Measurements from ENCODE around the gene MAP2K5.

DNA sequence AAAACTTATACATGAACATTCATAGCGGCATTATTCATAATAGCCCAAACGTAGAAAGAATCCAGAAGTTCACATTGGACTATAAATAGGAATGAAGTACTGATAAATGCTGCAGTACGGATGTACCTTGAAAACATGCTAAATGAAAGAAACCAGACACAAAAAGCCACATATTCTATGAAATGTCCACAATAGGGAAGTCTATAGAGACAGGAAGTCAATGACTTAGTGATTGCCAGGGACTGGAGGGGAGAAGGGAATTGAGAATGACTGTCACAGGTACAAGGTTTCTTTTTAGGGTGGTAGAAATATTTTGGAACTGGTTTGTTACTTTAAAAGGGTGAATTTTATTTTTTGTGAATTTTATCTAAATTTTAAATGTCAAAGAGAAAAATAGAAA, 211.4 kb downstream of the MAP2K5 start:
- TF ChIP-seq RAD21 (IDR thresholded peaks at IDR 0.05; ENCODE audit: low read depth) (no peak), EGR1 (IDR thresholded peaks at IDR 0.05) (no peak), YY1 (IDR thresholded peaks at IDR 0.05; ENCODE audit: low read depth) (no peak), CREB1 (IDR thresholded peaks at IDR 0.05; ENCODE audit: low read depth) (no peak), TAF1 (IDR thresholded peaks at IDR 0.05; ENCODE audit: low read depth) (no peak), EP300 (IDR thresholded peaks at IDR 0.05; ENCODE audit: borderline replicate concordance) (no peak)
- TF ChIP-seq, protein P1, sequence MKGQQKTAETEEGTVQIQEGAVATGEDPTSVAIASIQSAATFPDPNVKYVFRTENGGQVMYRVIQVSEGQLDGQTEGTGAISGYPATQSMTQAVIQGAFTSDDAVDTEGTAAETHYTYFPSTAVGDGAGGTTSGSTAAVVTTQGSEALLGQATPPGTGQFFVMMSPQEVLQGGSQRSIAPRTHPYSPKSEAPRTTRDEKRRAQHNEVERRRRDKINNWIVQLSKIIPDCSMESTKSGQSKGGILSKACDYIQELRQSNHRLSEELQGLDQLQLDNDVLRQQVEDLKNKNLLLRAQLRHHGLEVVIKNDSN (IDR thresholded peaks at IDR 0.05) = no peak
- TF ChIP-seq, protein P2, sequence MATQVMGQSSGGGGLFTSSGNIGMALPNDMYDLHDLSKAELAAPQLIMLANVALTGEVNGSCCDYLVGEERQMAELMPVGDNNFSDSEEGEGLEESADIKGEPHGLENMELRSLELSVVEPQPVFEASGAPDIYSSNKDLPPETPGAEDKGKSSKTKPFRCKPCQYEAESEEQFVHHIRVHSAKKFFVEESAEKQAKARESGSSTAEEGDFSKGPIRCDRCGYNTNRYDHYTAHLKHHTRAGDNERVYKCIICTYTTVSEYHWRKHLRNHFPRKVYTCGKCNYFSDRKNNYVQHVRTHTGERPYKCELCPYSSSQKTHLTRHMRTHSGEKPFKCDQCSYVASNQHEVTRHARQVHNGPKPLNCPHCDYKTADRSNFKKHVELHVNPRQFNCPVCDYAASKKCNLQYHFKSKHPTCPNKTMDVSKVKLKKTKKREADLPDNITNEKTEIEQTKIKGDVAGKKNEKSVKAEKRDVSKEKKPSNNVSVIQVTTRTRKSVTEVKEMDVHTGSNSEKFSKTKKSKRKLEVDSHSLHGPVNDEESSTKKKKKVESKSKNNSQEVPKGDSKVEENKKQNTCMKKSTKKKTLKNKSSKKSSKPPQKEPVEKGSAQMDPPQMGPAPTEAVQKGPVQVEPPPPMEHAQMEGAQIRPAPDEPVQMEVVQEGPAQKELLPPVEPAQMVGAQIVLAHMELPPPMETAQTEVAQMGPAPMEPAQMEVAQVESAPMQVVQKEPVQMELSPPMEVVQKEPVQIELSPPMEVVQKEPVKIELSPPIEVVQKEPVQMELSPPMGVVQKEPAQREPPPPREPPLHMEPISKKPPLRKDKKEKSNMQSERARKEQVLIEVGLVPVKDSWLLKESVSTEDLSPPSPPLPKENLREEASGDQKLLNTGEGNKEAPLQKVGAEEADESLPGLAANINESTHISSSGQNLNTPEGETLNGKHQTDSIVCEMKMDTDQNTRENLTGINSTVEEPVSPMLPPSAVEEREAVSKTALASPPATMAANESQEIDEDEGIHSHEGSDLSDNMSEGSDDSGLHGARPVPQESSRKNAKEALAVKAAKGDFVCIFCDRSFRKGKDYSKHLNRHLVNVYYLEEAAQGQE (IDR thresholded peaks at IDR 0.05; ENCODE audit: low read depth) = no peak
